SK-N-SH treated with all-trans-retinoic acid at 6 μM for 48 hours (cell line): Measurements from ENCODE around the gene RANBP1.

Experiments used
- ATAC-seq: fragments of 200-7000 bp; cut with Tn5 transposase; 3 replicates; pipeline ENCODE4 v1.9.1; 2020; ENCODE audit warnings: mild to moderate bottlenecking, moderate library complexity
- ARNTL ChIP-seq: fragments of 450-650 bp; formaldehyde crosslinking; IDR thresholded peaks from 2 replicates; pipeline ENCODE4 v1.5.0; 2020; ENCODE audit warnings: low read depth, mild to moderate bottlenecking, moderate library complexity, borderline replicate concordance
- BACH2 ChIP-seq: fragments of 250-450 bp; sonication (Bioruptor Pico); IDR thresholded peaks from 2 replicates; pipeline ENCODE4 v1.9.0; 2021; ENCODE audit warnings: mild to moderate bottlenecking, borderline replicate concordance
- CSDC2 ChIP-seq: fragments of 250-450 bp; sonication (Bioruptor Pico); IDR thresholded peaks from 2 replicates; pipeline ENCODE4 v1.5.0; 2020; ENCODE audit warnings: mild to moderate bottlenecking, moderate library complexity
- ESRRG ChIP-seq: fragments of 250-450 bp; sonication (Bioruptor Pico); IDR thresholded peaks from 2 replicates; pipeline ENCODE4 v1.6.1; 2021; ENCODE audit warnings: mild to moderate bottlenecking
- GLIS3 ChIP-seq: fragments of 250-450 bp; sonication (Bioruptor Pico); IDR thresholded peaks from 2 replicates; pipeline ENCODE4 v1.5.0; 2020; ENCODE audit warnings: mild to moderate bottlenecking, moderate library complexity
- OSR1 ChIP-seq: fragments of 250-450 bp; sonication (Bioruptor Pico); IDR thresholded peaks from 2 replicates; pipeline ENCODE4 v1.8.0; 2022; ENCODE audit warnings: moderate library complexity, mild to moderate bottlenecking, inconsistent platforms
- PPARA ChIP-seq: fragments of 250-450 bp; sonication (Bioruptor Pico); IDR thresholded peaks from 2 replicates; pipeline ENCODE4 v1.5.0; 2020; ENCODE audit warnings: mild to moderate bottlenecking, borderline replicate concordance
- RARB ChIP-seq: fragments of 250-450 bp; sonication (Bioruptor Pico); IDR thresholded peaks from 2 replicates; pipeline ENCODE4 v1.8.0; 2021; ENCODE audit warnings: mild to moderate bottlenecking, moderate library complexity
- SNAI2 ChIP-seq: fragments of 250-450 bp; sonication (Bioruptor Pico); IDR thresholded peaks from 2 replicates; pipeline ENCODE4 v1.5.0; 2020; ENCODE audit warnings: mild to moderate bottlenecking, moderate library complexity
- TCF4 ChIP-seq: fragments of 250-450 bp; sonication (Bioruptor Pico); IDR thresholded peaks from 2 replicates; pipeline ENCODE4 v1.8.0; 2021; ENCODE audit warnings: mild to moderate bottlenecking, moderate library complexity, borderline replicate concordance
- TOX ChIP-seq: fragments of 250-450 bp; sonication (Bioruptor Pico); IDR thresholded peaks from 2 replicates; pipeline ENCODE4 v1.8.0; 2021; ENCODE audit warnings: mild to moderate bottlenecking, moderate library complexity, borderline replicate concordance
- ZC3H10 ChIP-seq: fragments of 250-450 bp; sonication (Bioruptor Pico); IDR thresholded peaks from 2 replicates; pipeline ENCODE4 v1.5.1; 2021; ENCODE audit warnings: mild to moderate bottlenecking, moderate library complexity
- ZFP30 ChIP-seq: fragments of 450-650 bp; formaldehyde crosslinking; IDR thresholded peaks from 2 replicates; pipeline ENCODE4 v1.5.0; 2022; ENCODE audit warnings: mild to moderate bottlenecking, moderate library complexity
- ZNF565 ChIP-seq: fragments of 450-650 bp; formaldehyde crosslinking; conservative IDR thresholded peaks from 2 replicates; pipeline ENCODE4 v1.5.0; 2020; ENCODE audit warnings: low read depth, mild to moderate bottlenecking, moderate library complexity
- ZNF70 ChIP-seq: fragments of 450-650 bp; formaldehyde crosslinking; IDR thresholded peaks from 2 replicates; pipeline ENCODE4 v1.5.0; 2020; ENCODE audit warnings: mild to moderate bottlenecking, moderate library complexity
- ZNF8 ChIP-seq: fragments of 450-650 bp; formaldehyde crosslinking; IDR thresholded peaks from 2 replicates; pipeline ENCODE4 v1.5.0; 2020; ENCODE audit warnings: mild to moderate bottlenecking, moderate library complexity
- TF ChIP-seq, protein P1 (sequence below): fragments of 250-450 bp; sonication (Bioruptor Pico); IDR thresholded peaks from 2 replicates; pipeline ENCODE4 v1.8.0; 2020; ENCODE audit warnings: mild to moderate bottlenecking, moderate library complexity, borderline replicate concordance
- TF ChIP-seq, protein P2 (sequence below): fragments of 250-450 bp; sonication (Bioruptor Pico); IDR thresholded peaks from 2 replicates; pipeline ENCODE4 v1.5.0; 2020; ENCODE audit warnings: mild to moderate bottlenecking, moderate library complexity
- TF ChIP-seq, protein P3 (sequence below): fragments of 250-450 bp; sonication (Bioruptor Pico); IDR thresholded peaks from 2 replicates; pipeline ENCODE4 v1.8.0; 2021; ENCODE audit warnings: low read depth, mild to moderate bottlenecking, moderate library complexity, borderline replicate concordance
- TF ChIP-seq, protein P4 (sequence below): fragments of 250-450 bp; sonication (Bioruptor Pico); IDR thresholded peaks from 2 replicates; pipeline ENCODE4 v1.5.1; 2021; ENCODE audit warnings: mild to moderate bottlenecking, moderate library complexity

The RANBP1 gene

DNA sequence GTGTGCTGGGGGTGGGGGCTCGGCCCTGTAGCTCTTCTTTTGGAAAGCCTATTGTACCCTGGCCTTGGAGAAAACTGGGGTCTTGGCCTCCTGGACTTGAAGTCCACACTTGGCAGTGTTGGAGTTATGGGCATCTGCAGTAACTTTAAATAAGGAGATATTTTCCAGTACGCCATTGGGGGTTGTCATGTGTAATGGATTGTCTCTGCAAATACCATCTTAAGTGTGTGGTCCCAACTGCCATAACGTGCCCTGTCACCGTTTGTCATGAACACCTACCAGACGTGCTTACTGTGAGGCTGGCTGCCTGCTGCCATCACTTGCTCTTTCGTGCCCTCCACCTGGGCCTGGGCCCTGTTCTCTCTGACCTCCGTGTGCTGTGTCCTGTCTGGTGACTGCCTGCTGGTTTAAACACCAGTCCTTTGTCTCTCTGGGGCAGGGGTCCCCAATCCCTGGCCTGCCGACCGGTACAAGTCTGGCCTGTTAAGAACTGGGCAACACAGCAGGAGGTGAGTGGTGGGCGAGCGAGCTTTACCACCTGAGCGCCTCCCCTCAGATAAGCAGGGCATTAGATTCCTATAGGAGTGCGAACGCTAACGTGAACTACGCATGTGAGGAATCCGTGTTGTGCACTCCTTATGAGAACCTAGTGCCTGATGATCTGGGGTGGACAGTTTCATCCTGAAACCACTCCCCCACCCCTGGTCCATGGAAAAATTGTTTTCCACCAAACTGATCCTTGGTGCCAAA, 12.1 kb downstream of the RANBP1 start:
- no peak for ATAC-seq
- TF ChIP-seq CSDC2 (CRISPR knock-in tag) (no peak), ESRRG (CRISPR knock-in tag) (no peak)

- TF ChIP-seq PPARA (no peak), ZNF8 (CRISPR knock-in tag) (no peak), ESRRG (CRISPR knock-in tag) (no peak), TOX (CRISPR knock-in tag) (no peak), CSDC2 (CRISPR knock-in tag) (no peak), ZNF565 (no peak), OSR1 (CRISPR knock-in tag) (no peak), RARB (CRISPR knock-in tag) (no peak), GLIS3 (no peak)
- TF ChIP-seq, protein P1, sequence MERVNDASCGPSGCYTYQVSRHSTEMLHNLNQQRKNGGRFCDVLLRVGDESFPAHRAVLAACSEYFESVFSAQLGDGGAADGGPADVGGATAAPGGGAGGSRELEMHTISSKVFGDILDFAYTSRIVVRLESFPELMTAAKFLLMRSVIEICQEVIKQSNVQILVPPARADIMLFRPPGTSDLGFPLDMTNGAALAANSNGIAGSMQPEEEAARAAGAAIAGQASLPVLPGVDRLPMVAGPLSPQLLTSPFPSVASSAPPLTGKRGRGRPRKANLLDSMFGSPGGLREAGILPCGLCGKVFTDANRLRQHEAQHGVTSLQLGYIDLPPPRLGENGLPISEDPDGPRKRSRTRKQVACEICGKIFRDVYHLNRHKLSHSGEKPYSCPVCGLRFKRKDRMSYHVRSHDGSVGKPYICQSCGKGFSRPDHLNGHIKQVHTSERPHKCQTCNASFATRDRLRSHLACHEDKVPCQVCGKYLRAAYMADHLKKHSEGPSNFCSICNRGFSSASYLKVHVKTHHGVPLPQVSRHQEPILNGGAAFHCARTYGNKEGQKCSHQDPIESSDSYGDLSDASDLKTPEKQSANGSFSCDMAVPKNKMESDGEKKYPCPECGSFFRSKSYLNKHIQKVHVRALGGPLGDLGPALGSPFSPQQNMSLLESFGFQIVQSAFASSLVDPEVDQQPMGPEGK = no peak
- TF ChIP-seq, protein P2, sequence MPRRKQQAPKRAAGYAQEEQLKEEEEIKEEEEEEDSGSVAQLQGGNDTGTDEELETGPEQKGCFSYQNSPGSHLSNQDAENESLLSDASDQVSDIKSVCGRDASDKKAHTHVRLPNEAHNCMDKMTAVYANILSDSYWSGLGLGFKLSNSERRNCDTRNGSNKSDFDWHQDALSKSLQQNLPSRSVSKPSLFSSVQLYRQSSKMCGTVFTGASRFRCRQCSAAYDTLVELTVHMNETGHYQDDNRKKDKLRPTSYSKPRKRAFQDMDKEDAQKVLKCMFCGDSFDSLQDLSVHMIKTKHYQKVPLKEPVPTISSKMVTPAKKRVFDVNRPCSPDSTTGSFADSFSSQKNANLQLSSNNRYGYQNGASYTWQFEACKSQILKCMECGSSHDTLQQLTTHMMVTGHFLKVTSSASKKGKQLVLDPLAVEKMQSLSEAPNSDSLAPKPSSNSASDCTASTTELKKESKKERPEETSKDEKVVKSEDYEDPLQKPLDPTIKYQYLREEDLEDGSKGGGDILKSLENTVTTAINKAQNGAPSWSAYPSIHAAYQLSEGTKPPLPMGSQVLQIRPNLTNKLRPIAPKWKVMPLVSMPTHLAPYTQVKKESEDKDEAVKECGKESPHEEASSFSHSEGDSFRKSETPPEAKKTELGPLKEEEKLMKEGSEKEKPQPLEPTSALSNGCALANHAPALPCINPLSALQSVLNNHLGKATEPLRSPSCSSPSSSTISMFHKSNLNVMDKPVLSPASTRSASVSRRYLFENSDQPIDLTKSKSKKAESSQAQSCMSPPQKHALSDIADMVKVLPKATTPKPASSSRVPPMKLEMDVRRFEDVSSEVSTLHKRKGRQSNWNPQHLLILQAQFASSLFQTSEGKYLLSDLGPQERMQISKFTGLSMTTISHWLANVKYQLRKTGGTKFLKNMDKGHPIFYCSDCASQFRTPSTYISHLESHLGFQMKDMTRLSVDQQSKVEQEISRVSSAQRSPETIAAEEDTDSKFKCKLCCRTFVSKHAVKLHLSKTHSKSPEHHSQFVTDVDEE = no peak
- TF ChIP-seq, protein P3, sequence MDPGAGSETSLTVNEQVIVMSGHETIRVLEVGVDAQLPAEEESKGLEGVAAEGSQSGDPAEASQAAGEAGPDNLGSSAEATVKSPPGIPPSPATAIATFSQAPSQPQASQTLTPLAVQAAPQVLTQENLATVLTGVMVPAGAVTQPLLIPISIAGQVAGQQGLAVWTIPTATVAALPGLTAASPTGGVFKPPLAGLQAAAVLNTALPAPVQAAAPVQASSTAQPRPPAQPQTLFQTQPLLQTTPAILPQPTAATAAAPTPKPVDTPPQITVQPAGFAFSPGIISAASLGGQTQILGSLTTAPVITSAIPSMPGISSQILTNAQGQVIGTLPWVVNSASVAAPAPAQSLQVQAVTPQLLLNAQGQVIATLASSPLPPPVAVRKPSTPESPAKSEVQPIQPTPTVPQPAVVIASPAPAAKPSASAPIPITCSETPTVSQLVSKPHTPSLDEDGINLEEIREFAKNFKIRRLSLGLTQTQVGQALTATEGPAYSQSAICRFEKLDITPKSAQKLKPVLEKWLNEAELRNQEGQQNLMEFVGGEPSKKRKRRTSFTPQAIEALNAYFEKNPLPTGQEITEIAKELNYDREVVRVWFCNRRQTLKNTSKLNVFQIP = no peak
- TF ChIP-seq, all 23 proteins: peak for 0
- ATAC-seq = no peak
Measured at GRCh38 chr22:20128619-20128901, 12.7 kb downstream of the RANBP1 start.

DNA sequence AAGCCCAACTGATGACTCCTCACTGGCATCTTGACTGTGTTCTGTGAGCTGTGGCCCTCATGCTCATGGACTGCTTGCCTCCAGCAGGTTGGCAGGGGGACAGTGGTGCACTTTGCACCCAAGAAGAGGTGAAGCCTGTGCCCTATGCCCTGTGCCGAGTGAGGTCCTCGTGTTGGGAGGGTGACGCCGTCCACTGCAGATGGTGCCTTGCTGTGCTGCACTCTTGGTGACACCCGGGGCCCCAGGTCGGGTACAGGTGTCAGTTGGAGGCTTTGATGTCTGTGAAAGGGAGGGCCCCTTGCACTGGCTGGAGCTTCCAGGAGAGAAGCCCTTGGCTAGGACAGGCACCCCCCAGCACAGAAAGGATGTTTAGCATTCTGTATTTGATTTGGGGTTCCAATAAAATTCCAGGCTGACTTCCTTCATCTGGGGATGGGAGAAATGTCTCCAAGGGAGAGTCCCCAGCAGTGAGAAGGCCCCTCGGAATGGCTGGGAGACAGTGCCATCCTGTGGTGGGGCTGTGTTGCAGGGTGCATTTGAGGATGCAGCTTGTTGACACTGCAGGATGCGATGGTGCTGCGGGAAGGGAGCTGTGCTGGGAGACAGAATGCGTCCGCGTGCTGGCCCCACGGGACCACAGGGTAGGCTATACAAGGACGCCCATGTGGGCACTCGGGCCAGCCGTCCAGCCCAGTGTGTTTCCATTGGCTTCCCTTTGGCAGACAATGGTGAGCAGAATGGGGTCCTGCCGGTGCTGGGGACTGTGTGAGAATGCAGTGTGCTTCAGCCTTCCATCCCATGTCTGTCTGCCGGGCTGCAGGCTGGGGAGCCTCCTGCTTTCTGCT, 13.2 kb downstream of the RANBP1 start:
- no peak for ATAC-seq

DNA sequence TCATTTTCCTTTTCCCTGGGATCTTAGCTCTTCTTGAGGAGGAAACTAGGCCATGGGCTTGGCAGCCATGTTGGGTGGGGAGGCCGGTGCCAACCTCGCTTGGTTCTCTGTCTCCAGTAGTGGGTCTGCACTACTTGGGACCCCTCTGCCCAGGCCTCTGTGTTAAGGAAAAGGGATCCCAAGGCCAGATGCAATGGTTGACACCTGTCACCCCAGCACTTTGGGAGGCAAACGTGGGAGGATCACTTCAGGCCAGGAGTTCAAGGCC, 13.8 kb downstream of the RANBP1 start:
- ATAC-seq = no peak
- TF ChIP-seq SNAI2 (CRISPR knock-in tag) = no peak
- no peak for TF ChIP-seq GLIS3
- TF ChIP-seq PPARA = no peak
- TF ChIP-seq ZNF70 = no peak
- no peak for TF ChIP-seq TOX (CRISPR knock-in tag)
- TF ChIP-seq, protein P1 = no peak
- no peak for TF ChIP-seq ZNF8 (CRISPR knock-in tag)
- no peak for TF ChIP-seq ZC3H10 (CRISPR knock-in tag)

More for the DNA sequence above, 13.2 kb downstream of the RANBP1 start:
- TF ChIP-seq TCF4 (CRISPR knock-in tag) (no peak), ZNF70 (no peak), OSR1 (CRISPR knock-in tag) (no peak), ZFP30 (CRISPR knock-in tag) (no peak), CSDC2 (CRISPR knock-in tag) (no peak), ZC3H10 (CRISPR knock-in tag) (no peak), ARNTL (CRISPR knock-in tag) (no peak), SNAI2 (CRISPR knock-in tag) (no peak), PPARA (no peak), BACH2 (CRISPR knock-in tag) (no peak)
- TF ChIP-seq, protein P4, sequence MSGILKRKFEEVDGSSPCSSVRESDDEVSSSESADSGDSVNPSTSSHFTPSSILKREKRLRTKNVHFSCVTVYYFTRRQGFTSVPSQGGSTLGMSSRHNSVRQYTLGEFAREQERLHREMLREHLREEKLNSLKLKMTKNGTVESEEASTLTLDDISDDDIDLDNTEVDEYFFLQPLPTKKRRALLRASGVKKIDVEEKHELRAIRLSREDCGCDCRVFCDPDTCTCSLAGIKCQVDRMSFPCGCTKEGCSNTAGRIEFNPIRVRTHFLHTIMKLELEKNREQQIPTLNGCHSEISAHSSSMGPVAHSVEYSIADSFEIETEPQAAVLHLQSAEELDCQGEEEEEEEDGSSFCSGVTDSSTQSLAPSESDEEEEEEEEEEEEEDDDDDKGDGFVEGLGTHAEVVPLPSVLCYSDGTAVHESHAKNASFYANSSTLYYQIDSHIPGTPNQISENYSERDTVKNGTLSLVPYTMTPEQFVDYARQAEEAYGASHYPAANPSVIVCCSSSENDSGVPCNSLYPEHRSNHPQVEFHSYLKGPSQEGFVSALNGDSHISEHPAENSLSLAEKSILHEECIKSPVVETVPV (CRISPR knock-in tag) = no peak
